ENCODE measurements around the gene ARSA.

GRCh38 chr22:50627642-50628542 is at the start of gene ARSA:
- TF ChIP-seq CTCF (IDR thresholded peaks at IDR 0.05; ENCODE audit: low read depth, low read length, missing input control): peak; percentile 25
- TF ChIP-seq, protein P1, sequence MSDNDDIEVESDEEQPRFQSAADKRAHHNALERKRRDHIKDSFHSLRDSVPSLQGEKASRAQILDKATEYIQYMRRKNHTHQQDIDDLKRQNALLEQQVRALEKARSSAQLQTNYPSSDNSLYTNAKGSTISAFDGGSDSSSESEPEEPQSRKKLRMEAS (IDR thresholded peaks at IDR 0.05): no peak
- TF ChIP-seq GABPA (IDR thresholded peaks at IDR 0.05 in 1 of 2, conservative IDR thresholded peaks at IDR 0.05 in 1 of 2): no peak
- peak; percentile 59 to 67 for TF ChIP-seq RAD21 (IDR thresholded peaks at IDR 0.05)
- peak; percentile 28 for TF ChIP-seq TAF1 (conservative IDR thresholded peaks at IDR 0.05)
- no peak for TF ChIP-seq EGR1 (IDR thresholded peaks at IDR 0.05; ENCODE audit: low read depth in 2 of 2)
- TF ChIP-seq SP1 (IDR thresholded peaks at IDR 0.05): no peak
- TF ChIP-seq JUND (IDR thresholded peaks at IDR 0.05): no peak
- no peak for TF ChIP-seq ZBTB33 (IDR thresholded peaks at IDR 0.05)
- TF ChIP-seq HNF4G (IDR thresholded peaks at IDR 0.05): no peak
- TF ChIP-seq, protein P2, sequence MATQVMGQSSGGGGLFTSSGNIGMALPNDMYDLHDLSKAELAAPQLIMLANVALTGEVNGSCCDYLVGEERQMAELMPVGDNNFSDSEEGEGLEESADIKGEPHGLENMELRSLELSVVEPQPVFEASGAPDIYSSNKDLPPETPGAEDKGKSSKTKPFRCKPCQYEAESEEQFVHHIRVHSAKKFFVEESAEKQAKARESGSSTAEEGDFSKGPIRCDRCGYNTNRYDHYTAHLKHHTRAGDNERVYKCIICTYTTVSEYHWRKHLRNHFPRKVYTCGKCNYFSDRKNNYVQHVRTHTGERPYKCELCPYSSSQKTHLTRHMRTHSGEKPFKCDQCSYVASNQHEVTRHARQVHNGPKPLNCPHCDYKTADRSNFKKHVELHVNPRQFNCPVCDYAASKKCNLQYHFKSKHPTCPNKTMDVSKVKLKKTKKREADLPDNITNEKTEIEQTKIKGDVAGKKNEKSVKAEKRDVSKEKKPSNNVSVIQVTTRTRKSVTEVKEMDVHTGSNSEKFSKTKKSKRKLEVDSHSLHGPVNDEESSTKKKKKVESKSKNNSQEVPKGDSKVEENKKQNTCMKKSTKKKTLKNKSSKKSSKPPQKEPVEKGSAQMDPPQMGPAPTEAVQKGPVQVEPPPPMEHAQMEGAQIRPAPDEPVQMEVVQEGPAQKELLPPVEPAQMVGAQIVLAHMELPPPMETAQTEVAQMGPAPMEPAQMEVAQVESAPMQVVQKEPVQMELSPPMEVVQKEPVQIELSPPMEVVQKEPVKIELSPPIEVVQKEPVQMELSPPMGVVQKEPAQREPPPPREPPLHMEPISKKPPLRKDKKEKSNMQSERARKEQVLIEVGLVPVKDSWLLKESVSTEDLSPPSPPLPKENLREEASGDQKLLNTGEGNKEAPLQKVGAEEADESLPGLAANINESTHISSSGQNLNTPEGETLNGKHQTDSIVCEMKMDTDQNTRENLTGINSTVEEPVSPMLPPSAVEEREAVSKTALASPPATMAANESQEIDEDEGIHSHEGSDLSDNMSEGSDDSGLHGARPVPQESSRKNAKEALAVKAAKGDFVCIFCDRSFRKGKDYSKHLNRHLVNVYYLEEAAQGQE (IDR thresholded peaks at IDR 0.05): peak; percentile 68
- TF ChIP-seq RXRA (IDR thresholded peaks at IDR 0.05): no peak
- no peak for TF ChIP-seq YY1 (IDR thresholded peaks at IDR 0.05)
- no peak for TF ChIP-seq HNF4A (conservative IDR thresholded peaks at IDR 0.05)
